Retinal pigment epithelial cell (primary cell): Measurements from ENCODE around the gene ZNF526.

ENCODE experiments used
- DNase-seq: peaks from one replicate; pipeline ENCODE4 v3.0.0-alpha.2; 2010; ENCODE audit warnings: low read depth
- H3K4me3 ChIP-seq: 2 replicates; pipeline ENCODE4 v1.5.1; 2011; ENCODE audit warnings: mild to moderate bottlenecking, low read length, control low read depth, moderate library complexity
- CTCF ChIP-seq: conservative IDR thresholded peaks from 2 replicates; pipeline ENCODE4 v1.5.1; 2011; ENCODE audit warnings: low read depth, low read length, control low read depth, inconsistent platforms

Gene ZNF526

DNA sequence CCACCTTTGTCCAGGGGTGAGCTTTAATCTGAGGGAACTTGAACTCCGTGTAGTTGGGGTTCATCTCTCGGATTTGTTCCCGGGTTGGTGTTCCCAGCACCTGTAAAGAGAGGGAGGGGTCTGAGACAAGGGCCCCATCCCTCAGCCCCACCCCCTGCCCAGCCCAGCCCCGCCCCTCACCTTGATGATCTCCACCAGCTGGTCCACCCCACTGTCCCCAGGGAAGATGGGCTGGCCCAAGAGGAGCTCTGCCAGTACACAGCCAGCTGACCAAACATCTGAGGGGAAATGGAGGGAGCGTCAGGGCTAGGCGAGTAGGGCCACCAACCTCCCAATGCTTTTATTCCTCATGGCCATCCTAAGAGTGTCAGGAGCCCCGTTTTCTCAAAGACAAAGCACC, 13.0 kb downstream of the ZNF526 start:
- DNase-seq = no peak
- no peak for TF ChIP-seq CTCF
- H3K4me3 ChIP-seq = no peak overlapping the region

DNA sequence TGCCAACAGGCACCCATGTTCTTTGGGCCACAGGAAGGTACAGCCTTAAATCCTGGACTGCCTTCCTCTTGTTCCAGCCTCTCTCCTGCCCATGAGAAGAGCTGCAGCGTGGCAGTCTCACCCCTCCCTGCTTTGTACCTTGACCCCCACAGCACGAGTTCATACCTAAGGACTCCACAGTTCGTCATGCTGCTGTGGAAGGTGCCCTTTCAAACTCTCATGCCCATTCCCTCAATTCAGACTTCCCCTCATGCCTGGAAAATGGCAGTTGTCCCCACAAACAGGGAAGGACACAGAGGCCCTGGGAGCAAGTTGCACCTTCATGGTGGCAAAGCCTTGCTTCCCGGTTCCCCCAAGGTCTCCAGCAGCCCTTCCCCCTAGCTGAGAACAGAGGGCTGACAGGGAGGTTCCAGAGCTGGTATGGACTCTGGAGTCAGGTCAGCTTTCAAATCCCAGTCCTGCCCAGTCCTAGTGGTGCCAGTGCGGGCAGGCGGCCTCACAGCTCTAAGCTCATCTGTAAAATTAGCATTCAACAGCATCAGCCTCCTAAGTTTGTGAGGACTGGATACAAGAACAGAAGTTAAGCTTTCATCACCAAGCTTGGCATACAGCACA, 13.7 kb downstream of the ZNF526 start:
- DNase-seq = no peak
- no peak overlapping the region for H3K4me3 ChIP-seq
- TF ChIP-seq CTCF = no peak

DNA sequence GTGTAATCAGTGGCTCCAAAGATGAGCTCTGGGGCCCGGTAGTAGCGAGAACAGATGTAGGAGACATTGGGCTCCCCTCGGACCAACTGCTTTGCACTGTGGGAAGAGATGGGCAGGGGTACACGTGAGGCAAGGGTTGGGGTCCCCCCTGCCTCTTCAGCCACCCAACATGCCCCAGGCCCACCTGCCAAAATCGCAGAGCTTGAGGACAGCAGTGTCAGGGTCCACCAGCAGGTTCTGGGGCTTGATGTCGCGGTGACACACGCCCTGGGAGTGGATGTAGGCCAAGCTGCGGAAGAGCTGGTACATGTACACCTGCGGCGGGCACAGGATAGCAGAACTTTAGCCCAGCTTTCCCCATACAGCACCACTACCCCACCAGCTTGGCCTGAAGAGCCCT, 14.3 kb downstream of the ZNF526 start:
- no peak for DNase-seq
- no peak for TF ChIP-seq CTCF
- no peak overlapping the region for H3K4me3 ChIP-seq

GRCh38 chr19:42235181-42235580, 15.1 kb downstream of the ZNF526 start:
- no peak for DNase-seq
- TF ChIP-seq CTCF = no peak
- H3K4me3 ChIP-seq = no peak overlapping the region

DNA sequence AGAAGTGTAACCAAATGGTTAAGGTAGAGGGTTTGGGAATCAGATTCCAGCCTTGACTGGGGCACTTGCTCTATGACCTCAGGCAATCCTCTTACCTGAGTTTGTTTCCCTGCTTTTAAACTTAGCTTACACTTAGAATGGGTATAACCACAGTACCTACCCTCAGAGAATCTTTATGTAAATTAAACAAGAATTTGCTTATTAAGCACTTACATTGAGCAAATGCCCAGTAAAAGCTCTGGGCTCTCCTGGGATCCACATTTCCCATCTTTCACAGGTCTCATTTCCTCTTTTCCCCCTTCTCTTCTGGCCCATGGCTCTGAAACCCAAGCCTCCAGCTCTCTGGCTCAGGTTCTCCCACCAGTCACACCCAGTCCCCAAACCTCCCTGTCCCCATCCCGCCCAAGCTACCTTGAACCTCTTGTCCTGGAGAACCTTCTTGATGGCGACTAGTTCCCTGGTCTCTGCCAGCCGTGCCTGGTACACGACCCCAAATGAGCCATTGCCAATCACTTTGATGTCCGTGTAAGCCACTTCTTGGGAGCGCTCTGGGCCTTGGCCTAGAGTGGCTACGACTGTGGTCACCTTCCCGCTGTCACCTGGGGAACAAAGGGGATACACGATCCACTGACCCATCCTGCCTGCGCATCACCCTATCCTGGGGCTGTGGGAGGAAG, 19.6 kb downstream of the ZNF526 start:
- no peak overlapping the region for H3K4me3 ChIP-seq
- DNase-seq = no peak
- no peak for TF ChIP-seq CTCF

- DNase-seq = no peak
- H3K4me3 ChIP-seq = peak overlapping the region; percentile 85
- no peak for TF ChIP-seq CTCF
These were observed 21.2 kb downstream of the ZNF526 start for GRCh38 chr19:42241279-42241678.

GRCh38 chr19:42242069-42242511, 22.0 kb downstream of the ZNF526 start:
- TF ChIP-seq CTCF = no peak
- H3K4me3 ChIP-seq = peak overlapping the region; percentile 85
- DNase-seq = no peak
